Germinal center (tissue), 1 donor: ENCODE results near the gene NFKBIL1.

Experiments used
- DNase-seq: peaks from one replicate; pipeline ENCODE4 v3.0.0; 2012; ENCODE audit warnings: mixed read lengths, low spot score

NFKBIL1 gene

DNA sequence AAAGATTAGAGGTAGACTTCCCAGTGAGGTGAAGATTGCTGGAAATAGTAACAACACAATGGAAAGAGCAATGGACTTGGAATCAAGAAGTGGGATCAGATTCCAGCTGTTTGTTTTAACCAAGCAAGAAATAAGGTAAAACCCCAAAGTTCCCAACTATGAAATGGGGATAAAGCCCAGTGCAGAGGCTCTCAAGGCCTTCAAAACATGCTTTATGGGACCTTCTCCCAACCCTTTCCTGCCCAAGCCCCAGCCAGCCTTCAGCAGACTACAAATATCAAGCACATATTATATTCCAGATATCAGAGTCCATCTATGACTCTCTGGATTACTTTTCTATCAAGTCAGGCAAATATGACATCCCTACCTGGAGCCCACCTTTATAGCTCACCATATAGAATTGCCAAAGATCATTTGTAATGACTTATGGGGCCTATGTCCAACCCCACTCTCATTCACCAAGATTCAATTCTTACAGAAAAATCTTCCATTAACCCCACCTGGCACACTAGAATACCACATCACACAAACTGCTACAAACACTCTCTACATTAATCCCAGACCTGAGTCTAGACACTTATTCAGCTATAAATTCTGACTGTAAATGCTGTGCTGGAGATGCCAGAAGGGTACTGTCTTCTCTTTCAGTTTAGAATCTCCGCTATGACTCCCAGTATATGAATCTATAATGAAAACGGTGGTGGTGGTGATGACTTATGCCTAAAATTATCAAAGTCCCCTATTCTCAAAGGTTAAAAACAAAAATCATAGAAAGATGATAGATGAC, 11.7 kb upstream of the NFKBIL1 start:
- no peak for DNase-seq

DNA sequence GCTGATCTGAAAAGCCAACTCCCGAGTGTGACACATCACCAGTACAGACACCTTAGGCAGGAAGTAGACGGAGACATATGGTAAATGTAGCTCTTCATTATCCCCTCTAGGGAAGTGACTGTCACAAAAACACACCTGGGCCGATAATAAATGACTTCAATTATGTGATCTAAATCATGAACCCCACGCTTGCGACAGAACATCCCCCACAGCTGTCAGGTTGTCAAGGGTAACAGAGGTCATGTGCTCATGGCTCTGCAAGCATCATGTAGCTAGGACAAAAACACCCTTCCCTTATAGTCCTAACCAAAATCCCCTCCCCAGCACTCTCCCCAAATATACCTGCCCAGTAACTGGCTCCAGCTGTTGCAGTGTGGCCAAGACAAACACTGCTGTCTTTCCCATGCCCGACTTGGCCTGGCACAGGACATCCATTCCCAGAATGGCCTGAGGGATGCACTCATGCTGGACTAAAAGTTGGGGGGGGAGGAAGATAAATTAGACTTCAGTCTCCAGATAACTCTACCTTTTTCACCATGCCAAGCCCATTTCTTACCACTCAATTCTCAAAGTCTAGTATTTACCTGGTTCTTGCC, 8.5 kb upstream of the NFKBIL1 start:
- no peak for DNase-seq

DNA sequence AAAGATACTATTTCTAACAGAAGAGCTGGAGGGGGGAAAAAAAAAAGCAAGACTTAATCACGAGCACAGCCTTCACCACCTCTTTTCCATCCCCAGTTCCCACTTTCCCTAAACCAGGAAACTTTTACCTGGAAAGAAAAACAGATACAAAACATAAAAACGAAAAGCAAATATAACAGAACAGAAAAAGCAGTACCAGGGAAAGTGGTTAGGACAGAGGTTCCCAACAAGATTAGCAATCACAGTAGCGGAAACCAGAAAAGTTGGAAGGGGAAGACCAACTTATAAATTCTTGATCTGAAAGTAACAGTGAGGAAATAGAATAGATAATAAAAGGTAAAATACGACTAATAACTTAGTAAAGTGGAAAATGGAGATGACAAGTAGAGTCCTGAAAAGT, 6.8 kb upstream of the NFKBIL1 start:
- no peak for DNase-seq

DNA sequence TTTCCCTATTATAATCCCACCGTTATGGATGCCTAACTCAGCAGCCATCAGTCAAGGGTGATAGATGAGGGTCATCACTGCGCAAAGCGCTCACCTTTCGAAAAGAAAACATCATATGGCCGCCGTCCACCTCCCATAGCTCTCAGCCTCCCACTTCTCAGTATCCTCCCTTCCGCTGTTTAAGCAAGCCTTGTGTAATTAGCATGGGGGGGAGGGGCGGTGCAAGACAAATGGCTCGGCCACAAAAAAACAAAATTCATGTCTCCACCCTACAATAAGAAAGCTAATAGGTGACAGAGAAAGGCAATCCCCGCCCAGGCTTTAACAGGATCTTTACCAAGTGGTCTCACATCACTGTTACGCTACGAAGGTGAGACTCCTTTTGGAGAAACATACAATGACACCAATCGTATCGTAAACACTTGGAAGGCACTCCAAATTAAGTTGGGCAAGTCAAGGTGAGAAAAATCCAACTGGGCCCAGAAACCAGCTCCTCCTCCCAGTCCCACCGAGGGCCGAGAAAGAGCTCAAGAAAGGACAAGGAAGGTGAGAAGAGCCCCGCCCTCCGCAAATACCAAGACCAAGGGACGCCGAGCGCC, 6.2 kb upstream of the NFKBIL1 start:
- peak; percentile 45 for DNase-seq

DNA sequence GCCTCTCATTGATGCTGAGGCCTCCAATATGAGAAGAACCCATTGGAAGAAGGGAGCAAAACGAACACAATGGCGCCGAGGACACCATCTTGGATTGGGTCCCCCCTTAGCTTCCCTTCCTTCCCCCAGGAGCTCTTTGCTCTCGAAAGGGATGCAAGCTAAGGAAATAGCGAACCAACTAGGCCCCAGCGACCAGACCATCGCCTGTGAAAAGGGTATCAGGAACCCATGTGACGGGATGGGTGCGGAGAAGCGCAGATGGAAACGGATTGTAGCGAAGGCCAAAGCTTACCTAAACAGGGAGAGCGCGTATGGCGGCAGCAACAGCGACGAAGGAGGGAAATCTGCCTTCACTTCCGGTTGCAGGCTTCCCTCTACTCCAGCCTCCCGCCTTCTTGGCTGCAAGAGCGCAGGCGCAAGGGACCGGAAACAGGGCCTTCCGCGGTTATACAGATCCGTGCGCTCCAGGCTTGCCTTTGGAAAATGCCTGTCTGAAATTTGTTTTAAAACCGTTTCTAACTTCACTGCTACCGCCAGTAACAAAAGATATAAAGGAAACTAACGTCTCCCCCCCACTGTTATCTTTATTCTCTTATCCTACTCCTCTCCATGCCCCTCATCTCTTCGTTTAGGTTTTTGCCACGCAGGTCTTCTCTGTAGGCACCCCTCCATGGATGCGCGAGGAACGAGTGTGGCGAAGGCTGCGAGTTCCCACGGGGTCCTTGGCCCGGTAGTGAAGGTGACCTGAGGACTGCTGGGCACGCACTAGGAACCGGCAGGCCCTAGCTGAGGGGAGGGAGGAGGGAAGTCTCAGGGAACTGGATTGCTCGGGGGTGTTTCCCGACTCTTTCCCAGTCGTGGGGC, 5.5 kb upstream of the NFKBIL1 start, which contains the start of gene DDX39B:
TSS of gene DDX39B (minus strand) at position 346 of the 864 bp plus-strand sequence. CDS start 1,471 bp downstream, outside the sequence.
- peak; percentile 90 for DNase-seq

DNA sequence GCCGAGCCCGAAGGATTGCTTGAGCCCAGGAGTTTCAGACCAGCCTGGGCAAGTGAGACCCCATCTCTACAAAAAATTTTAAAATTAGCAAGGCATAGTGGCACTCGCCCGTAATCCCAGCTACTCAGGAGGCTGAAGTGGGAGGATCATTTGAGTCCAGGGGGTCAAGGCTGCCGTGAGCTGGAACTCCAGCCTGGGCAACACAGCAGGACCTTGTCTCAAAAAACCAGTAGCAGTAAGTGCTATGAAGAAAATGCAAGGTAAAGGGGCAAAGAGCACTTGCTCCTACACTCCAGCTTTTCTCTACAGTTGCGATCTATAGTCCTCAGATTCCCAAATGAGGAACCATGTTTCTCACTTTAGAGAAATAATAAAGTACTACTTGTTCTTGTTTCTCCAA, 3.8 kb upstream of the NFKBIL1 start:
- no peak for DNase-seq

DNA sequence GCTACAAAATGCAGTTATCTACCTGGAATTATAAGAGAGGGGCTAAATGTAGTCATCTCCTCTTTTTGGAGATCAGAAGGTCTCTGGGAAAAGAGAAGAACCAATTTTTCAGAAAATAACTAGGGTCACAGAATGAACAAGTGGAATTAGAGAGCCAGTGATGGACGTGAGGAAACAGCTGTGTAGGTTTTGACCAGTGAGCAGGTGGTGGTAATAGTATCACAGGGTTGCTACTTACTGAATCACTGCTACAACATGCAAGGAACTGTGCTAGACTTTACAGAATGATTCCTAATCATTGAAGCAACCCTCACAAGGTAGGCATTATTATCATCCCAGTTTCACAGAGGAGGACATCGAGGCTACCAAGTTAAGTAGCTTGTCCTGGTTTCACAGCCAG, 2.7 kb upstream of the NFKBIL1 start:
- no peak for DNase-seq

DNA sequence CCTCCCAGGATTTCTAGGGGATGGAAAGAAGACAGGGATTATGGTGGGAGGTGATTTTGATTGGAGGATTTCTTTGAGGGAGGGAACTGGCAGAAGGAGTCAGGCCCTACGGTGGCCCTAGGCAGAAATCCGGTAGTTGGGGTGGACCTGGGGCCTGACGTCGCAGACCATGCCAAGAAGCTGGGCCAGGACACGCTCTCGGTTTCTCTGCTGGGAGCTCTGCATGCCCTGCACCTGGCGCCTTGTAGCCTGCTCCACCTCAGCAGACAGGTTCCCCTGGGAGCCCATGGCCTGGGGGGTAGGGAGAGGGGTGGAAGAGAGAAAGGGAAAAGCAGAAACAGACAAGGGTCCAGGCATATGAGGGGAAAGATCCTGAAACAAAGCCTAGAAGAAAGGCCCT, 2.1 kb upstream of the NFKBIL1 start:
- no peak for DNase-seq

DNA sequence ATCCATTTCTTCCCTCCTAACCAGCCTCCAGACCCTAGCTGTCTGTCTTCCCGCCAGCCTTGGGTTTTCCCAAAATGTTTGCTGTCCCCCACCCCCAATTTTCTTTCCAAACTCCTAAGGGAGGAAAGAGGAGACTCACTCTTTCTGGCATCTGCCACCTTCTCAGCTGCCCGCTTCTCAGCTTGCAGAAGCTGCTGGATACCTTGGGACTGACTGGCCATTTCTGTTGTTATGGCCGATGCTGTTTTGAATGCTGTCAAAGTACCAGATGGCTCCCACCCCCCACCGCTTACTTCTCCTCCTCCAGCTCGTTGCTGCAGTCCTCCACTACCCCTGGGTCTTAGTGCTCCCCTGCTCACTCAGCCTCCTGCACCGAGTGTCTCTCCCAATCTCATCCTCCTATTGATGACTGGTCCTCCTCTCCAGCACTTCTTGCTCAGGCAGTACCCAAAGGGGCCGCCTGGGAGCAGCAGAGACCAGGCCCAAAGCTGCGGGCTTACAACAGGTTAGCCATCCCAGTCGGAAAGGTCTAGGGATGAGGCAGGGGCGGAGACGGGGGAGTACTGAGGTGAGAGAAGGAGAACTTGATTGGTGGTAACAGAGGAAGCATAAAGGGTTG, 960 bp upstream of the NFKBIL1 start, which contains the start of gene ATP6V1G2:
TSS of gene ATP6V1G2 (minus strand) at position 270 of the 619 bp plus-strand sequence. CDS start at position 221, 49 bp downstream.
- peak; percentile 73 for DNase-seq

DNA sequence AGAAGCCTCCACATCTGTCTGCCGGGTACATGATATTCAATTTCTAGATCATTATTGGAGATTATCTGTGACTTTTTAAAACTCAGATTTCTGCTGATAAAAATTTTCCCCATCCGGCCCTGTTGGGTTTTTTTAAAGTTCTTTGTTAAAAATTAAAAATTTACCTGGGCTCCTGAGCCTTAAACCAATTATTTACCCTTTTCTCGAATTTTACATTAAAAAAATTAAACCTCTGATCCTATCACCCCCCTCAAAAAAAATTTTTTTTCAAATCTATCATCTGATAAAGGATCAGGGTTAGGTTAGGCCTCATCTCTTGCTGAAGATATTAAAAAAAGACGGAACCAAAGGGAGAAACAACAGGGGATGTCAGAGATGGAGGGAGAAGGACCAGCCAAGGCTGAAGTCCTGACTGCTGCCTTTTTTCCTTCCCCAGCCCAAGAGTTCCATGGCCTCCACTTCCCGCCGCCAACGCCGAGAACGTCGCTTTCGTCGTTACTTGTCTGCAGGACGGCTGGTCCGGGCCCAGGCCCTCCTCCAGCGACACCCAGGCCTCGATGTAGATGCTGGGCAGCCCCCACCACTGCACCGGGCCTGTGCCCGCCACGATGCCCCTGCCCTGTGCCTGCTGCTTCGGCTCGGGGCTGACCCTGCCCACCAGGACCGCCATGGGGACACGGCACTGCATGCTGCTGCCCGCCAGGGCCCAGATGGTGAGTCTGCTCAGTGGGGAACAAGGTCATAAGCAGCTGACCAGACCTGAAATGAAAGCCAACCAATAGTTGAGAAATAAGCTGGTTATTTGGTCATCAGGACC, 527 bp downstream of the NFKBIL1 start:
- no peak for DNase-seq

DNA sequence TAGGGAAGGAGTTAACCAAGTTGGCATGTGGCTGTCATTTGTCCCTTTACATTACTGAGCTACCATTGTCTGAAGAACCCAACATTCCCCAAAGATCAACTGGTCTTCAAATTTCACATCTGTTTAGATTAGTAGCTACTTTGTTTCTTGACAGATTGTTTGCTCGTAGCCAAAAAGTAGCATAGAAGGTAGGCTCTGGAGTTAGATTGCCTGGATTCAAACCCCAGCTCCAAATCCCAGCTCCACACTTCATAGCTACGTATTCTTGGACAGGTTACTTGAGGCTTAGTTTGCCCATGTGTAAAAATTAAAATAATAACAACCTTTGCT, 1.1 kb downstream of the NFKBIL1 start:
- no peak for DNase-seq

DNA sequence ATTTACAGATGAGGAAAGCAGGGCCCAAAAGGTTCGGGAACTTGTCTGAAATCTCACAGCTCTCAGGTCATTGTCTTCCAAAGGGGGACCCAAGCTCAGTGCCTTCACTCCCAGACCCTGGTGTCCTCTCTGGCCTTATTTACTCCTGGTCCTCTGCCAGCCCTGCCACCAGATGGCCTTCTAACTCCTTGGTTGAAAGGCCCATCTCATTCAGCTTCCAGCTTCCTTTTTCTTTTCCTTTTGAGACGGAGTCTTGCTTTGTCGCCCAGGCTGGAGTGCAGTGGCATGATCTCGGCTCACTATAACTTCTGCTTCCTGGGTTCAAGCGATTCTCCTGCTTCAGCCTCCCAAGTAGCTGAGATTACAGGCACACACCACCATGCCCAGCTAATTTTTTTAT, 4.0 kb downstream of the NFKBIL1 start:
- peak; percentile 53 for DNase-seq

DNA sequence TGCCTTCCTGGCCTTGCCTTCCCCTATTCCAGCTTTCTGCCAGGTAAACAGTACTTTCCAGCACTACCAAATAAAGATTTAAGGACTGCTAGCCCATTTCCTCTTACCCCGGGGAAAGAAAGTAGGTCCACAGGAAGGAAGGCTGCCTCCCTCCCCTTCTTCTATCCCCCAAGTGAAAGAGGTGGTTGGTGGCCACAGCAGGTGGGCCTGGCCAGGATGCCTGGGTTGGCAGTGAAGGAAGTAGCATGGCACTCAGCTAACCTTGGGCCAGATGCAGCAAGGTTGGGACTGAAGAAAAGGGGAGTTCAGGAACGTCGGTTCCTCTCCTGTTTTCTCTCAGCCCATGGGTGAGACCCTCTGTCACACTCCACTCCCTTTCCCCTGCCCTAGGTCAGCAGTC, 8.9 kb downstream of the NFKBIL1 start:
- DNase-seq, result no peak

DNA sequence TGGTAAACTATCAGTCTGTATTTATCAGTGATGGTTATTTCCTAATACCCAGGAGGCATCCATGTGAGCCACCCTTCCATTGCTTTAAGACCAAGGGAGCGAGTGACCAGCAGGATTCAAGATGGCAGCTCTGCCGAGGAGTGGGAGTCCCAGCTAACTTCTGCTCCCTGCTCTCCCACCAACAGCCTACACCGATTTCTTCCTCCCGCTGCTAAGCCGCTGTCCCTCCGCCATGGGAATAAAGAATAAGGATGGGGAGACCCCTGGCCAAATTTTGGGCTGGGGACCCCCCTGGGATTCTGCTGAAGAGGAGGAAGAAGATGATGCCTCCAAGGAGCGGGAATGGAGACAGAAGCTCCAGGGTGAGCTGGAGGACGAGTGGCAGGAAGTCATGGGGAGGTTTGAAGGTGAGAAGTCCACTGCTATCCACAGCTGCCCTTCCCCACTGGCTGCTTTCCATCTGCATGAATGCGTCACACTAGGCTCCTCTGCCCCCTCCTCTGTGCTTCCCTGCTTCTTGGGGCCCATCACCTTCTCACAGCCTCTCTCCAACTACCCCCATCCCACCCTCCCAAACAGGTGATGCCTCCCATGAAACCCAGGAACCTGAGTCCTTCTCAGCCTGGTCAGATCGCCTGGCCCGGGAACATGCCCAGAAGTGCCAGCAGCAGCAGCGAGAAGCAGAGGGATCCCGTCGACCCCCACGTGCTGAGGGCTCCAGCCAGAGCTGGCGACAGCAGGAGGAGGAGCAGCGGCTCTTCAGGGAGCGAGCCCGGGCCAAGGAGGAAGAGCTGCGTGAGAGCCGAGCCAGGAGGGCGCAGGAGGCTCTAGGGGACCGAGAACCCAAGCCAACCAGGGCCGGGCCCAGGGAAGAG, 10.3 kb downstream of the NFKBIL1 start:
- no peak for DNase-seq

DNA sequence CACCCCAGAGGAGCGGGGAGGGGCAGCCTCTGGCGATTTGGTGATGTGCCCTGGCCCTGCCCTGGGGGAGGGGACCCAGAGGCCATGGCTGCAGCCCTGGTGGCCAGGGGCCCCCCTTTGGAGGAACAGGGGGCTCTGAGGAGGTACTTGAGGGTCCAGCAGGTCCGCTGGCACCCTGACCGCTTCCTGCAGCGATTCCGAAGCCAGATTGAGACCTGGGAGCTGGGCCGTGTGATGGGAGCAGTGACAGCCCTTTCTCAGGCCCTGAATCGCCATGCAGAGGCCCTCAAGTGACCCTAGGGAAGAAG, 10.9 kb downstream of the NFKBIL1 start:
- DNase-seq, result no peak

DNA sequence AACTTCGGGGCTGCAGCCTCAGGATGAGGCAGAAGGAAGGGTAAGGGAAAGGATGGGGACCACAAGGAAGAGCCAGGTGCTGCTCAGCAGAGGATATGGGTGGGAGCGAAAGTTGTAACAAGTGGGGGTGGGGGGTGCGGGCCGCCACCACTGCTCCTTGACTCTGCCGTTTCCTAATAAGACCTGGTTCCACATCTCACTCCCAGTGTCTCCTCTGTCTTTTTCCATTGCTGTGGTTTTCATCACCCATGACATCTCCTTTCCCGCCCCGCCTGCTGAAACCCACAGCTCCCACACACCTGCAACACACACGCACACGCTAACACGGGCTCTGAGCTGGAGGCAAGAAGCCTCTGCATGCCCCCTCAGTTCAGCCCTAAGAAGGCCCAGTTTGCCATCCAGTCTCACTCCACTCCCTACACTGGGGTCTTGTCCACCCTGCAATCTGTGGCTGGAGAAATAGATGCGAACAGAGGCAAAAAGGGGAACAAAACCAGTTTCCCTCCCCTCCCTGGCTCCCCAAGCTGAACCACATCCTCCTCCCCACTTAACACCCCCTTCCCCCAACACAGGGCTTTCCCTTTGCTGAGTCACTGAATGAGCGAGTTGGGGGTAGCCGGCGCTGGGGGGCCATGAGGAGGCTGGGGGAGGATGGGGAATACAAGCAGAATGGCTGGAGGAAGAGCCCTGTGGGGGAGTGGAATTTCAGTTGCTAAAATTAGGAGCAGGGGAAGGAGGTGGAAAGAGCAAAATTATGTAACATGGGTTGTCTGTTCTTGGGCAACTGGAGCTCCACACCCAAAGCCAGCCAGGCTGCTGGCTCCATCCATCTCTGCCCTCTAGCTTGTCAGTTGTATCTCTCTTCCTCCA, 11.5 kb downstream of the NFKBIL1 start:
- peak; percentile 73 for DNase-seq

DNA sequence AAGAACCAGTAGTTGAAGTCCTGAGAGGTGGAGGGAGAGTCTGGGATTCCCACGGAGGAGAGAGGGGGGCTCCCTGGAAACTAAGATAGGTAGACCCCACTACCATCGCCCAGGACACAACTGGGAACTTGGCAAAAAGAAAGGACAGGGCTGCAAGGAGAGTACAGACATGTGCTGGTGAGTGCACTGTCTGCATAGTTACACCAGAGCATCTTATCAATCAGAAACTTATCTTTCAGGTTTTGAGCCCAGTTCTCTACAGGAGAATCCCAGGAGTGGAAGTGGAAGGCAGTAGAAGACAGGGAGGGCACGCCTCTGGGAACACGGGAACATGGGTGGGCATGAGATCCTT, 12.2 kb downstream of the NFKBIL1 start:
- no peak for DNase-seq

DNA sequence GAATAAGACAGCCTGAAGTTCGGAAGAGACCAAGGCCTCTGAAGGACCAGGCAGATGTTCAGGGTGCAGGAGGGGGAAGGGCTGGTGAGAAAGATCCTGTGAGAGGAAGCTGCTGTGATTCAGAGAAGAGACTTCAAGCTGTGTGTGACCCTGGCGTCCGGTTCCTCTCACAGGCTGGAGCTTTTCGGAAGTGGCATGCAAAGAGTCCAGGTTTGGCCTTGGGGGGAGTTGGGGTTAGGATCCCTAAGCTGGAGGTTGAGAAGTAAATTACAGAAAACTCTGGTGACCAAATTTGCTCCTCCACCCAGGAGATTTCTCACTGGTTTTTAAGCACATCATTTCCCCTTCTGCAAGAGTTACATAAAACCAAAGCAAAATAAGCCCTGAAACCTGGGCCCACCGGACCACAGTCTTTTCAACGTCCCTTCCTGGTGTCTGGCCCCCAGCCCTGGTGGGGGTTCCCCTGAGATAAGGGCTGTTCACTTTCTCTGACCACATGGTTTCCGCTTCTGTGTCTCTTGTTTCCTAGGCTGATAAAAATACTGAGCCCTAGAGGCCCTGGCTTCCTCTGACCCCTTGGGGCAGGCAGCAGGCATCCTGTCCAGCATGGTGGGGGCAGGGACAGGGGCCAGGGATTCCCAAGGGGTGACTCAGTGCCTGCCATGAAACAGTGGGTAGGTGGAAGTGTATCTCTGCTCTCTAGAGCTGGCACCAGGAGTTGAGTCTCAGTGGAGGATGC, 12.7 kb downstream of the NFKBIL1 start:
- peak; percentile 63 for DNase-seq

DNA sequence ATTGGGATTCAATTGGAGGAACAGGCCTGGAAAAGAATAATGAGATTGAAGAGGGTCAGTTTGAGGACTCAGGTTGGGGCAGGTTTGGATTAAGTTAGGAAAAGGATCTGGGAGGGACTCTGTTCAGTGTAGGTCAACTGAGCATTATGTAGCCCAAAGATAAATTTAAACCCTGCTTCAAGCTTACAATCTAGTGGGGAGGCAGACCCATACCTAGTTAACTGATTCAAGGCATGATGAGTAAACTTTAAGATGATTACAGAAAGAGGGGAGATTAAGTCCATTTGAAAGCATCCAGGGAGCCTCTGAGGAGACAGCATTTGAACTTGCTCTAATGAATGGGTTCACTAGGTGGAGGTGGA, 13.3 kb downstream of the NFKBIL1 start:
- no peak for DNase-seq
